Peyer's patch (tissue), 4 donors: Measurements from ENCODE around the gene TFPI. TPM values are rescaled to one million over a fixed set of nuclear protein-coding genes. Genes with fewer than 3 reads are reported as not detected.

Experiments
- DNase-seq, 3 donors: peaks; one replicate each; pipeline ENCODE4 v3.0.0-alpha.2; 2017 to 2019
- H3K27ac ChIP-seq, 4 donors: fragments of 200-600 bp; sonication (generic); one replicate each; pipeline ENCODE4 v1.5.1; 2016 to 2019
- H3K27me3 ChIP-seq, 2 donors: fragments of 200-600 bp; sonication (generic); one replicate each; pipeline ENCODE4 v1.5.1; 2019
- H3K36me3 ChIP-seq, 3 donors: fragments of 200-600 bp; sonication (generic); one replicate each; pipeline ENCODE4 v1.5.1; 2016 to 2019
- H3K4me1 ChIP-seq, 4 donors: fragments of 200-600 bp; sonication (generic); one replicate each; pipeline ENCODE4 v1.5.1; 2016 to 2019
- H3K4me3 ChIP-seq, 4 donors: fragments of 200-600 bp; sonication (generic); 1 replicate in 3 of 4; 2 replicates in 1 of 4; pipeline ENCODE4 v1.5.1; 2016 to 2019; ENCODE audit warnings: mild to moderate bottlenecking in 1 of 4
- H3K9me3 ChIP-seq, 4 donors: fragments of 200-600 bp; sonication (generic); one replicate each; pipeline ENCODE4 v1.5.1; 2016 to 2019; ENCODE audit warnings: mild to moderate bottlenecking in 1 of 4
- CTCF ChIP-seq, 6 experiments: fragments of 450-650 bp in 4 of 6; fragments of 200-600 bp in 2 of 6; sonication (generic) in 1 of 6; IDR thresholded peaks; one replicate each; pipeline ENCODE4 v1.5.1; 2017 to 2019; ENCODE audit warnings: antibody characterized with exemption in 6 of 6, mild to moderate bottlenecking in 3 of 6, moderate library complexity in 1 of 6
- POLR2A ChIP-seq, 2 donors: fragments of 450-650 bp; IDR thresholded peaks; one replicate each; pipeline ENCODE4 v1.5.1; 2017; ENCODE audit warnings: antibody characterized with exemption in 2 of 2, mild to moderate bottlenecking in 2 of 2, moderate library complexity in 2 of 2
- small RNA-seq, 2 donors: library from RNA; depleted of rRNA; stranded (forward); fragments of <200 nt; gene quantifications; one replicate each; pipeline ENCODE3, GENCODE V24; 2016
- total RNA-seq, 4 donors: library from RNA; depleted of rRNA; stranded (reverse); fragments of >200 nt; gene quantifications; one replicate each; pipeline ENCODE4 v1.1.0, GENCODE V29; 2016

TFPI gene
- total RNA-seq, 4 donors from 2014 or later, result 69.9 to 91.4 (median 75.8) TPM

GRCh38 chr2:187415449-187415848 is 138.8 kb downstream of the TFPI start:
- H3K27ac ChIP-seq, result no peak overlapping the region
- H3K4me3 ChIP-seq, result no peak overlapping the region
- no peaks in the 10 kb centered on the region for H3K36me3 ChIP-seq
- H3K27me3 ChIP-seq, result no peaks in the 10 kb centered on the region
- H3K9me3 ChIP-seq, result no peaks in the 10 kb centered on the region
- DNase-seq, result no peak
- TF ChIP-seq CTCF (IDR thresholded peaks at IDR 0.05), result no peak
- no peak for TF ChIP-seq POLR2A (IDR thresholded peaks at IDR 0.05)
- no peaks in the 10 kb centered on the region for H3K4me1 ChIP-seq

Small RNAs within 50 kb of the gene (small RNA-seq; reads per million reads assigned to genes)
- gene GAPDHP59, result 0 reads per million in 2 donors

Other genes starting within 250 kb of the TFPI start
- gene CALCRL, start 106.2 kb downstream of the TFPI start, total RNA-seq, result 10 to 100 TPM in 2 of 4 donors, 1 to 10 TPM in 2; 5.3 to 23.9 (median 9.3) TPM